Thoracic aorta (tissue), 2 donors: ENCODE measurements around the gene PFKFB2. TPM values are rescaled to one million over a fixed set of nuclear protein-coding genes. Genes with fewer than 3 reads are reported as not detected.

ENCODE experiments used
- ATAC-seq: fragments of 150-250 bp; one replicate; pipeline ENCODE4 v1.8.0; 2017; ENCODE audit warnings: low read depth; ENCODE audit not compliant: insufficient number of reproducible peaks, low FRiP score
- DNase-seq: peaks from one replicate; pipeline ENCODE4 v3.0.0-alpha.2; 2020; ENCODE audit warnings: low spot score
- H3K27ac ChIP-seq, 2 donors: fragments of 200-600 bp; sonication (generic); 1 replicate in 1 of 2; 2 replicates in 1 of 2; pipeline ENCODE4 v1.5.1; 2016; ENCODE audit warnings: mild to moderate bottlenecking in 2 of 2, moderate library complexity in 2 of 2
- H3K27me3 ChIP-seq: fragments of 200-600 bp; sonication (generic); replicated peaks from 2 replicates; pipeline ENCODE4 v1.6.0; 2016; ENCODE audit warnings: mild to moderate bottlenecking; ENCODE audit not compliant: insufficient read depth
- H3K36me3 ChIP-seq: fragments of 200-600 bp; sonication (generic); one replicate; pipeline ENCODE4 v1.5.1; 2016
- H3K4me1 ChIP-seq, 2 donors: fragments of 200-600 bp; sonication (generic); 1 replicate in 1 of 2; 2 replicates in 1 of 2; pipeline versions ENCODE4 v1.5.1 to v1.6.0; 2016; ENCODE audit warnings: low read depth in 2 of 2, mild to moderate bottlenecking in 1 of 2; ENCODE audit not compliant: control insufficient read depth in 1 of 2
- H3K4me3 ChIP-seq: fragments of 200-600 bp; sonication (generic); 2 replicates; pipeline ENCODE4 v1.5.1; 2016; ENCODE audit warnings: mild to moderate bottlenecking
- H3K9me3 ChIP-seq: fragments of 200-600 bp; sonication (generic); 2 replicates; pipeline ENCODE4 v1.5.1; 2016
- total RNA-seq, 2 donors: library from RNA; depleted of rRNA; stranded (reverse); fragments of >200 nt; gene quantifications; one replicate each; pipeline versions ENCODE4 v1.1.0 to v1.2.3, GENCODE V29; 2016
- TF ChIP-seq, protein P1 (sequence below): fragments of 200-600 bp; sonication (generic); IDR thresholded peaks from one replicate; pipeline ENCODE4 v1.5.1; 2019; ENCODE audit warnings: antibody characterized with exemption

PFKFB2 gene
- total RNA-seq, 2 donors from 2014 or later = 6.4 to 8.5 TPM

DNA sequence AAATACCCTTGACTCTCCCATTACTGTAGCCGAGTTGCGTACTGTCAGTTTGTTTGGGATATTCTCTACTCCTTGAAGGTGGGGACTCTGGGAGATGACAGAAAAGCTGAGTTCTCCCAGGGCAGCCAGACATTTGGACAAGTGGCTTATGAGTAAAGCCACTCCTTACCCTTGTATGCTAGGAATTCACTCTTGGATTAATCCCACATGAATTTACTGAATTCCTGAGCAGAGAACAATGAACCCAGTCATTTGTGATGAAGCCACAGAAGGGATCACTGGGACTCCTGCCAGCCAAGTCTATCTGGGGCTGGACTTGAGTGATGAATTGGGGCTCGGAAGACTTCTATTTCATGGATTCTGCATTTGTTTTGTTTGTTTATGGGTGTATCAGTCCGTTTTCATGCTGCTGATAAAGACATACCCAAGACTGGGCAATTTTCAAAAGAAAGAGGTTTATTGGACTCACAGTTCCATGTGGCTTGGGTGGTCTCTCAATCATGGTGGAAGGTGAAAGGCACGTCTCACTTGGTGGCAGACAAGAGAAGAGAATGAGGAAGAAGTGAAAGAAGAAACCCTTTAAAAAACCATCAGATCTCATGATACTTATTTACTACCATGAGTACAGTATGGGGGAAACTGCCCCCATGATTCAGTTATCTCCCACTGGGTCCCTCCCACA is 45.6 kb upstream of the PFKFB2 start:
- no peak for ATAC-seq
- TF ChIP-seq, protein P1, sequence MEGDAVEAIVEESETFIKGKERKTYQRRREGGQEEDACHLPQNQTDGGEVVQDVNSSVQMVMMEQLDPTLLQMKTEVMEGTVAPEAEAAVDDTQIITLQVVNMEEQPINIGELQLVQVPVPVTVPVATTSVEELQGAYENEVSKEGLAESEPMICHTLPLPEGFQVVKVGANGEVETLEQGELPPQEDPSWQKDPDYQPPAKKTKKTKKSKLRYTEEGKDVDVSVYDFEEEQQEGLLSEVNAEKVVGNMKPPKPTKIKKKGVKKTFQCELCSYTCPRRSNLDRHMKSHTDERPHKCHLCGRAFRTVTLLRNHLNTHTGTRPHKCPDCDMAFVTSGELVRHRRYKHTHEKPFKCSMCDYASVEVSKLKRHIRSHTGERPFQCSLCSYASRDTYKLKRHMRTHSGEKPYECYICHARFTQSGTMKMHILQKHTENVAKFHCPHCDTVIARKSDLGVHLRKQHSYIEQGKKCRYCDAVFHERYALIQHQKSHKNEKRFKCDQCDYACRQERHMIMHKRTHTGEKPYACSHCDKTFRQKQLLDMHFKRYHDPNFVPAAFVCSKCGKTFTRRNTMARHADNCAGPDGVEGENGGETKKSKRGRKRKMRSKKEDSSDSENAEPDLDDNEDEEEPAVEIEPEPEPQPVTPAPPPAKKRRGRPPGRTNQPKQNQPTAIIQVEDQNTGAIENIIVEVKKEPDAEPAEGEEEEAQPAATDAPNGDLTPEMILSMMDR = no peak
- Histone ChIP-seq H3K4me3 (no peak overlapping the region), H3K4me1 (no peaks in the 10 kb centered on the region), H3K27me3 (no peaks in the 10 kb centered on the region), H3K9me3 (no peaks in the 10 kb centered on the region), H3K27ac (no peak overlapping the region), H3K36me3 (no peaks in the 10 kb centered on the region)
- no peak for DNase-seq

- no peaks in the 10 kb centered on the region for H3K9me3 ChIP-seq
- no peaks in the 10 kb centered on the region for H3K4me1 ChIP-seq
- DNase-seq = no peak
- no peaks in the 10 kb centered on the region for H3K27me3 ChIP-seq
- H3K27ac ChIP-seq = no peak overlapping the region
- no peak for ATAC-seq
- no peak overlapping the region for H3K4me3 ChIP-seq
- TF ChIP-seq, protein P1 = no peak
- H3K36me3 ChIP-seq = no peaks in the 10 kb centered on the region
These were observed 43.8 kb upstream of the PFKFB2 start for GRCh38 chr1:207009182-207009850.

GRCh38 chr1:207009945-207010344 is 43.1 kb upstream of the PFKFB2 start:
- H3K4me3 ChIP-seq = no peak overlapping the region
- no peak for DNase-seq
- TF ChIP-seq, protein P1 = no peak
- no peak overlapping the region for H3K27ac ChIP-seq
- H3K36me3 ChIP-seq = no peaks in the 10 kb centered on the region
- no peaks in the 10 kb centered on the region for H3K4me1 ChIP-seq
- no peaks in the 10 kb centered on the region for H3K27me3 ChIP-seq
- ATAC-seq = no peak
- no peaks in the 10 kb centered on the region for H3K9me3 ChIP-seq

DNA sequence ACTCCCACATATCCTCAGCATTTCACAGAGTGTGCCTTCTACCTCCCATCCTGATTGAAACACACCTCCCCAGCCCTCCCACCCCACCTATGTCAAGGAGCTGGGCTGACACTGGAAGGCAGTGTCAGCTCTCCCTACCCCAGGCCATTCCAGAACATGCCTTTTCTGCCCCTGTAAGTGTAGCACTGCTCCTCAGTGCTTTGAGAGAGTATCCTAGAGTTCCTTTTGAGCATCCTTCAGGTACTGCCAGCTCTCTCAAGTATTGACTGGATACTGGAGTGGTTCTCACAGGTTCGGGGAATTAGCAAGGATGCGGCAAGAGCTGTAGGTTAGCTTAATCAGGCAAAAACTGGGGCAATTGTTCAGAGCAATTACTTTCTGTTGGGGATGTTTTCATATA is 42.3 kb upstream of the PFKFB2 start:
- TF ChIP-seq, protein P1 = no peak
- H3K27me3 ChIP-seq = no peaks in the 10 kb centered on the region
- no peak overlapping the region for H3K27ac ChIP-seq
- no peaks in the 10 kb centered on the region for H3K4me1 ChIP-seq
- no peak overlapping the region for H3K4me3 ChIP-seq
- H3K9me3 ChIP-seq = no peaks in the 10 kb centered on the region
- ATAC-seq (no peak), DNase-seq (no peak)
- no peaks in the 10 kb centered on the region for H3K36me3 ChIP-seq

DNA sequence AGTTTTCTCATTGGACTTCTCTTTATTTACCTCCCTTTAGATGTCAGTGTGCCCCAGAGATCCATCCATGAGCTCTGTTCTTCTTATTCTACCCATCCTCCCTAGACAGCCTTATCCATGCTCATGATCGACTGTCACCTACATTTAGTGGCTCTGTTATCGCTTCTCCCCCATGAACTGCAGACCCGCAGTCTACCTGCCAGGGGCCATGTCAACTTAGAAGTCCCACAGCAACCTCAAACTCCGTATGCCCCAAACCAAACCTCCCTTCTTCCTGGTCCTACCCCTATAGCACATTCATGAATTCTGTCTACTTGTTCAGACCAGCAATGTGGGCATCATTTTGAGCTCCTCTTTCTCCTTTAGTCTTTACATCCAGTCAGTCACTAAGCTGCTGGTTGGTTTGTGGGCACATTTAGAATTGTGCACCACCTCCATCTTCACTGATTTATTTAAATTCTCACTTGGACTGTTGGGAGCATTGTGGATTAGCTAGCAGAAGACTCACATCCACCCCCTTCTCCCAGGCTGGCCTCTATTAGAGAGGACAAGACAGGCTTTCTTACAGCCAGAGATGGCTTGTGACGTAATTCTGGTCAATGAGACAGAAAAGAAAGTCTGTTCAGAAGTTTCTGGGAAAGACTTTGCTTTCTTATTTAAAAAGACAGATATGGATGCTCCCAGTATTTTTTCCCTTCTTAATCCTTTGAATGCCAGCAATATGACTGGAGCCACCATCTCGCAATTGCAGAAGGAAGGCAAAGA is 39.6 kb upstream of the PFKFB2 start:
- Histone ChIP-seq H3K27me3 (no peaks in the 10 kb centered on the region), H3K9me3 (no peaks in the 10 kb centered on the region), H3K4me1 (peaks cover 0 to 9% of the 10 kb centered on the region in 2 donors), H3K36me3 (no peaks in the 10 kb centered on the region), H3K27ac (no peak overlapping the region), H3K4me3 (no peak overlapping the region)
- no peak for ATAC-seq
- TF ChIP-seq, protein P1 = no peak
- DNase-seq = no peak
